Measurements from ENCODE around the gene AHNAK2. TPM values are rescaled to one million over a fixed set of nuclear protein-coding genes. Genes with fewer than 3 reads are reported as not detected.

AHNAK2 gene
- total and polyA plus RNA-seq, 9 of the 15 experiments (the other 6 are each of a cell fraction or from before 2014, with no cell fraction given), result 0.04 to 0.09 (median 0.04) TPM; not detected in 6

GRCh38 chr14:104897330-104898194 is 80.6 kb downstream of the AHNAK2 start:
- Histone ChIP-seq H3K9me1 (ENCODE audit: control insufficient read depth, insufficient read depth, low read length) (no peaks in the 10 kb centered on the region), H3K9ac (ENCODE audit: insufficient read depth in 1 of 2, low read depth in 2 of 2, low read length in 2 of 2) (no peak overlapping the region), H3K27ac (ENCODE audit: extremely low read depth, low read depth, low read length) (no peak overlapping the region), H4K20me1 (replicated peaks; ENCODE audit: control insufficient read depth, insufficient read depth, low read length) (no peaks in the 10 kb centered on the region), H3K4me3 (no peak overlapping the region), H3K4me2 (ENCODE audit: insufficient read depth, low read length) (no peak overlapping the region), H3K27me3 (ENCODE audit: control insufficient read depth in 2 of 2, insufficient read depth in 2 of 2, low read length in 2 of 2) (peaks cover 0 to 10% of the 10 kb centered on the region in 2 experiments; a peak in 3 of 5 replicates), H3K4me1 (replicated peaks in 1 of 2; ENCODE audit: control insufficient read depth in 2 of 2, insufficient read depth in 2 of 2, low read length in 2 of 2) (peaks cover 0 to 56% of the 10 kb centered on the region in 2 experiments; a peak in 2 of 5 replicates), H2AFZ (ENCODE audit: low read depth, low read length) (no peak overlapping the region), H3K36me3 (ENCODE audit: control insufficient read depth, insufficient read depth, low read length) (no peaks in the 10 kb centered on the region), H3K79me2 (ENCODE audit: control insufficient read depth, insufficient read depth, low read length) (no peaks in the 10 kb centered on the region), H3K9me3 (replicated peaks; ENCODE audit: control insufficient read depth, insufficient read depth, low read depth, low read length) (no peaks in the 10 kb centered on the region)
- BruUV-seq (replicated peaks), result no TSS peak
- ATAC-seq (no peak), DNase-seq (ENCODE audit: extremely low read depth in 1 of 4, low spot score in 3 of 4) (no peak), FAIRE-seq (no peak)
- intact Hi-C loops (cut with micrococcal nuclease) (no loop called here), in situ Hi-C loops (cut with MboI) (no loop called here)
- CTCF ChIA-PET (ENCODE audit: low intra/inter-chr PET ratio), result interaction anchor here (2.3 kb wide), 1 partner anchor 148 kb away, joined by 10 read pairs; no protein-coding TSS in a partner anchor
- TF ChIP-seq SP2 (IDR thresholded peaks at IDR 0.05; ENCODE audit: extremely low read depth, low read depth, low read length, poor library complexity, severe bottlenecking) (no peak), POLR2G (IDR thresholded peaks at IDR 0.05; ENCODE audit: low read depth, low read length) (0 out of 2 replicates have a peak, but pooled peaks have one; percentile 37)
- 35% methylated on average over 30 of the region's 37 CpGs for WGBS (ENCODE audit: insufficient coverage, low coverage, missing lambda C conversion rate)
- POLR2A ChIA-PET, result no interaction called here

Data from K562 (cell line).